SK-N-SH (cell line): ENCODE measurements around the gene XAGE1A. TPM values are rescaled to one million over a fixed set of nuclear protein-coding genes. Genes with fewer than 3 reads are reported as not detected.

ENCODE experiments used
- CTCF ChIA-PET: fragments of 300-600, 350-600 bp; formaldehyde crosslinking; extraction: SDS; loops from one replicate; lab custom pipeline; 2021; lab: Yijun Ruan, JAX
- POLR2A ChIA-PET: fragments of 350-600 bp; sonication (Branson Sonifier 250); formaldehyde crosslinking; extraction: SDS; loops from one replicate; lab custom pipeline; 2020; ENCODE audit warnings: antibody characterized with exemption, inconsistent platforms; lab: Yijun Ruan, JAX
- DNase-seq: peaks from one replicate; pipeline ENCODE4 v3.0.0; 2012
- H2AFZ ChIP-seq: fragments of 200-600 bp; sonication (generic); 2 replicates; pipeline ENCODE4 v1.8.1; 2016; ENCODE audit warnings: antibody characterized with exemption, mild to moderate bottlenecking, low read depth
- H3F3A ChIP-seq: fragments of 200-600 bp; sonication (generic); replicated peaks from 2 replicates; pipeline ENCODE3; 2016; ENCODE audit warnings: antibody characterized with exemption, mild to moderate bottlenecking; ENCODE audit not compliant: insufficient read depth
- H3K27ac ChIP-seq, 2 experiments: fragments of 200-500 bp in 1 of 2; fragments of 200-600 bp in 1 of 2; sonication (Bioruptor generic) in 1 of 2; sonication (generic), shearing (Covaris generic) in 1 of 2; 2 replicates each; pipeline versions ENCODE4 v1.5.1 to v1.6.1; 2014 to 2016; ENCODE audit warnings: low read depth in 2 of 2, inconsistent platforms in 1 of 2, low read length in 1 of 2, mild to moderate bottlenecking in 1 of 2, mixed read lengths in 1 of 2
- H3K27me3 ChIP-seq: fragments of 200-600 bp; sonication (generic), shearing (Covaris generic); 2 replicates; pipeline ENCODE4 v1.6.1; 2016; ENCODE audit warnings: mixed run types; ENCODE audit not compliant: insufficient read depth
- H3K36me3 ChIP-seq, 2 experiments: fragments of 200-500 bp in 1 of 2; fragments of 200-600 bp in 1 of 2; sonication (Bioruptor generic) in 1 of 2; sonication (generic) in 1 of 2; replicated peaks in 1 of 2; 2 replicates each; pipeline versions ENCODE3 to v1.5.1; 2014 to 2016; ENCODE audit warnings: low read length in 1 of 2, mild to moderate bottlenecking in 1 of 2; ENCODE audit not compliant: insufficient read depth in 2 of 2, control insufficient read depth in 1 of 2
- H3K4me1 ChIP-seq, 2 experiments: fragments of 200-500 bp in 1 of 2; fragments of 200-600 bp in 1 of 2; sonication (Bioruptor generic) in 1 of 2; sonication (generic), shearing (Covaris generic) in 1 of 2; 2 replicates each; pipeline versions ENCODE4 v1.5.1 to v1.6.1; 2014 to 2016; ENCODE audit warnings: low read depth in 1 of 2, low read length in 1 of 2, mixed run types in 1 of 2; ENCODE audit not compliant: insufficient read depth in 2 of 2, control insufficient read depth in 1 of 2
- H3K4me2 ChIP-seq: fragments of 200-600 bp; sonication (generic), shearing (Covaris generic); 2 replicates; pipeline ENCODE4 v1.6.1; 2017; ENCODE audit warnings: mixed run types
- H3K4me3 ChIP-seq, 2 experiments: fragments of 200-500 bp in 1 of 2; fragments of 200-600 bp in 1 of 2; sonication (Bioruptor generic) in 1 of 2; sonication (generic), shearing (Covaris generic) in 1 of 2; 2 replicates each; pipeline versions ENCODE4 v1.5.1 to v1.8.1; 2014 to 2016; ENCODE audit warnings: low read depth in 2 of 2, inconsistent platforms in 1 of 2, low read length in 1 of 2, mild to moderate bottlenecking in 1 of 2, mixed read lengths in 1 of 2, moderate library complexity in 1 of 2
- H3K79me2 ChIP-seq: fragments of 200-600 bp; sonication (generic); 2 replicates; pipeline ENCODE4 v1.8.1; 2017; ENCODE audit warnings: mild to moderate bottlenecking; ENCODE audit not compliant: insufficient read depth
- H3K9ac ChIP-seq: fragments of 200-600 bp; sonication (generic); 2 replicates; pipeline ENCODE4 v1.6.1; 2017; ENCODE audit warnings: mixed run types
- H3K9me2 ChIP-seq: fragments of 200-600 bp; sonication (generic); 2 replicates; pipeline ENCODE4 v1.6.1; 2017; ENCODE audit warnings: mixed run types
- H3K9me3 ChIP-seq: fragments of 200-600 bp; sonication (generic); 2 replicates; pipeline ENCODE4 v1.6.1; 2017; ENCODE audit warnings: mixed run types, mild to moderate bottlenecking, moderate library complexity
- H4K20me1 ChIP-seq: fragments of 200-600 bp; sonication (generic); 2 replicates; pipeline ENCODE4 v1.6.1; 2017; ENCODE audit warnings: mild to moderate bottlenecking, mixed run types; ENCODE audit not compliant: insufficient read depth
- CHD2 ChIP-seq: fragments of 150-350 bp; IDR thresholded peaks from 2 replicates; pipeline ENCODE4 v1.6.1; 2018; ENCODE audit warnings: low read length; ENCODE audit not compliant: partially characterized antibody
- ELF1 ChIP-seq: IDR thresholded peaks from 2 replicates; pipeline ENCODE4 v1.4.0; 2012
- EP300 ChIP-seq, 2 experiments: IDR thresholded peaks; 2 replicates each; pipeline versions ENCODE4 v1.4.0 to v1.6.1; 2012; ENCODE audit warnings: borderline replicate concordance in 1 of 2, low read depth in 1 of 2, low read length in 1 of 2
- FOSL2 ChIP-seq: IDR thresholded peaks from 2 replicates; pipeline ENCODE4 v1.4.0; 2012; ENCODE audit warnings: low read depth, mild to moderate bottlenecking, moderate library complexity, borderline replicate concordance
- GABPA ChIP-seq: IDR thresholded peaks from 2 replicates; pipeline ENCODE4 v1.4.0; 2012; ENCODE audit warnings: low read depth, mild to moderate bottlenecking
- GATA2 ChIP-seq: sonication (generic); formaldehyde crosslinking; IDR thresholded peaks from 2 replicates; pipeline ENCODE4 v1.5.0; 2020; ENCODE audit warnings: mild to moderate bottlenecking, missing genetic modification reagents
- MEF2A ChIP-seq: IDR thresholded peaks from 2 replicates; pipeline ENCODE4 v1.4.0; 2012; ENCODE audit warnings: low read depth, borderline replicate concordance
- NFIC ChIP-seq: IDR thresholded peaks from 2 replicates; pipeline ENCODE4 v1.4.0; 2012; ENCODE audit warnings: borderline replicate concordance
- REST ChIP-seq: IDR thresholded peaks from 2 replicates; pipeline ENCODE4 v1.6.1; 2012; ENCODE audit warnings: mild to moderate bottlenecking, low read depth, low read length, moderate library complexity
- RFX5 ChIP-seq: IDR thresholded peaks from 2 replicates; pipeline ENCODE4 v1.6.1; 2012; ENCODE audit warnings: mild to moderate bottlenecking, improper control_type of control experiment, low read length
- SIN3A ChIP-seq: IDR thresholded peaks from 2 replicates; pipeline ENCODE4 v1.6.1; 2012; ENCODE audit warnings: low read depth, mild to moderate bottlenecking, low read length, moderate library complexity, borderline replicate concordance
- SMC3 ChIP-seq: IDR thresholded peaks from 2 replicates; pipeline ENCODE4 v1.6.1; 2012; ENCODE audit warnings: low read depth, low read length, improper control_type of control experiment
- TAF1 ChIP-seq: IDR thresholded peaks from 2 replicates; pipeline ENCODE4 v1.6.1; 2012; ENCODE audit warnings: low read depth, mild to moderate bottlenecking, low read length, moderate library complexity, borderline replicate concordance
- USF1 ChIP-seq: IDR thresholded peaks from 2 replicates; pipeline ENCODE4 v1.4.0; 2012; ENCODE audit warnings: low read depth, borderline replicate concordance
- WGBS: methylation state at CpG from one replicate; pipeline ENCODE4 v1.1.6; 2017; ENCODE audit warnings: low lambda C conversion rate; 5-methylcytosine and 5-hydroxymethylcytosine counted together
- polyA plus RNA-seq, 3 experiments: library from polyadenylated mRNA; depleted of rRNA; stranded (reverse); fragments of >200 nt; gene quantifications; 2 replicates each; pipeline ENCODE4 v1.2.3, GENCODE V29; 2012
- TF ChIP-seq, protein P1 (sequence below): fragments of 150-350 bp; IDR thresholded peaks from 2 replicates; pipeline ENCODE4 v1.6.1; 2017; ENCODE audit warnings: antibody characterized with exemption, low read length, low read depth, borderline replicate concordance
- TF ChIP-seq, protein P2 (sequence below): fragments of 200-600 bp; sonication (generic); IDR thresholded peaks from 2 replicates; pipeline ENCODE4 v1.6.1; 2017; ENCODE audit warnings: antibody characterized with exemption, mild to moderate bottlenecking, moderate library complexity

Gene XAGE1A
- polyA plus RNA-seq, 1 of the 3 experiments (the other 2 are of a cell fraction), result 76.7 TPM

DNA sequence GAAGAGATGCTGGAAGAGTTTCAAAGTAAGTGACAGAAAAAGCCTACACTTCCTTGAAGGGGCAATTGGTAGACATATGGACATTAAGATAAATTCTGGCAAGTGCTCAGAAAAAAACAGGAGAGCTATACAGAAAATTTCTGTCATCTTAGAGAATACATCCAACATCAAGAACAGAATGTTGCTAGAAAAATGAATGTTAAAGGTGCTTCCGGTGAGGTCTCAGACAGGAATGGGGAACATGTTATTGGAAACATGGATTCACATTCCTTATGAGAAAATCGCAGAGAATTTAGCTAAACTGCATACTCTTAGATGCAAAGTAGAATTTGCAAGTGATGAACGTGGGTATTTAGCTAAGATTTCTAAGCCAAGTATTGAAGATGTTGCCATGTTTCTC lies 11.7 kb downstream of the XAGE1A start:
- H3K9me3 ChIP-seq, result no peaks in the 10 kb centered on the region
- H4K20me1 ChIP-seq, result no peaks in the 10 kb centered on the region
- ChIA-PET POLR2A (no interaction called here), CTCF (no interaction called here)
- no peaks in the 10 kb centered on the region for H3K36me3 ChIP-seq
- H3K27me3 ChIP-seq, result peaks cover 4% of the 10 kb centered on the region; the same call in 1 of the 2 replicates
- H2AFZ ChIP-seq, result no peak overlapping the region
- H3K4me1 ChIP-seq, result no peaks in the 10 kb centered on the region
- WGBS, result 7% methylated on average over 3 of the region's 3 CpGs
- H3K9me2 ChIP-seq, result no peaks in the 10 kb centered on the region
- H3F3A ChIP-seq, result no peaks in the 10 kb centered on the region
- TF ChIP-seq CHD2, result no peak
- no peak for TF ChIP-seq SMC3
- TF ChIP-seq REST, result no peak
- no peak for TF ChIP-seq NFIC
- TF ChIP-seq EP300 (IDR thresholded peaks at IDR 0.05; ENCODE audit: borderline replicate concordance in 1 of 2, low read depth in 1 of 2, low read length in 1 of 2), result no peak
- TF ChIP-seq GATA2, result no peak
- no peak for TF ChIP-seq ELF1
- TF ChIP-seq RFX5, result no peak
- no peak for TF ChIP-seq FOSL2
- TF ChIP-seq, protein P1, sequence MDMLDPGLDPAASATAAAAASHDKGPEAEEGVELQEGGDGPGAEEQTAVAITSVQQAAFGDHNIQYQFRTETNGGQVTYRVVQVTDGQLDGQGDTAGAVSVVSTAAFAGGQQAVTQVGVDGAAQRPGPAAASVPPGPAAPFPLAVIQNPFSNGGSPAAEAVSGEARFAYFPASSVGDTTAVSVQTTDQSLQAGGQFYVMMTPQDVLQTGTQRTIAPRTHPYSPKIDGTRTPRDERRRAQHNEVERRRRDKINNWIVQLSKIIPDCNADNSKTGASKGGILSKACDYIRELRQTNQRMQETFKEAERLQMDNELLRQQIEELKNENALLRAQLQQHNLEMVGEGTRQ, result no peak
- TF ChIP-seq, protein P2, sequence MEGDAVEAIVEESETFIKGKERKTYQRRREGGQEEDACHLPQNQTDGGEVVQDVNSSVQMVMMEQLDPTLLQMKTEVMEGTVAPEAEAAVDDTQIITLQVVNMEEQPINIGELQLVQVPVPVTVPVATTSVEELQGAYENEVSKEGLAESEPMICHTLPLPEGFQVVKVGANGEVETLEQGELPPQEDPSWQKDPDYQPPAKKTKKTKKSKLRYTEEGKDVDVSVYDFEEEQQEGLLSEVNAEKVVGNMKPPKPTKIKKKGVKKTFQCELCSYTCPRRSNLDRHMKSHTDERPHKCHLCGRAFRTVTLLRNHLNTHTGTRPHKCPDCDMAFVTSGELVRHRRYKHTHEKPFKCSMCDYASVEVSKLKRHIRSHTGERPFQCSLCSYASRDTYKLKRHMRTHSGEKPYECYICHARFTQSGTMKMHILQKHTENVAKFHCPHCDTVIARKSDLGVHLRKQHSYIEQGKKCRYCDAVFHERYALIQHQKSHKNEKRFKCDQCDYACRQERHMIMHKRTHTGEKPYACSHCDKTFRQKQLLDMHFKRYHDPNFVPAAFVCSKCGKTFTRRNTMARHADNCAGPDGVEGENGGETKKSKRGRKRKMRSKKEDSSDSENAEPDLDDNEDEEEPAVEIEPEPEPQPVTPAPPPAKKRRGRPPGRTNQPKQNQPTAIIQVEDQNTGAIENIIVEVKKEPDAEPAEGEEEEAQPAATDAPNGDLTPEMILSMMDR, result no peak
- TF ChIP-seq TAF1, result no peak
- no peak for TF ChIP-seq GABPA
- TF ChIP-seq USF1, result no peak
- no peak for TF ChIP-seq MEF2A
- TF ChIP-seq SIN3A, result no peak
- H3K9ac ChIP-seq, result no peak overlapping the region
- H3K79me2 ChIP-seq, result no peaks in the 10 kb centered on the region
- H3K4me2 ChIP-seq, result no peak overlapping the region
- H3K27ac ChIP-seq, result no peak overlapping the region
- no peak overlapping the region for H3K4me3 ChIP-seq
- no peak for DNase-seq
